ENCODE data around the gene TRIM56.
"Not testable (repeated sequence)": the region's sequence is repeated elsewhere in the genome, so short reads cannot be mapped to it uniquely, and the experiment has no call there.

Gene TRIM56

DNA sequence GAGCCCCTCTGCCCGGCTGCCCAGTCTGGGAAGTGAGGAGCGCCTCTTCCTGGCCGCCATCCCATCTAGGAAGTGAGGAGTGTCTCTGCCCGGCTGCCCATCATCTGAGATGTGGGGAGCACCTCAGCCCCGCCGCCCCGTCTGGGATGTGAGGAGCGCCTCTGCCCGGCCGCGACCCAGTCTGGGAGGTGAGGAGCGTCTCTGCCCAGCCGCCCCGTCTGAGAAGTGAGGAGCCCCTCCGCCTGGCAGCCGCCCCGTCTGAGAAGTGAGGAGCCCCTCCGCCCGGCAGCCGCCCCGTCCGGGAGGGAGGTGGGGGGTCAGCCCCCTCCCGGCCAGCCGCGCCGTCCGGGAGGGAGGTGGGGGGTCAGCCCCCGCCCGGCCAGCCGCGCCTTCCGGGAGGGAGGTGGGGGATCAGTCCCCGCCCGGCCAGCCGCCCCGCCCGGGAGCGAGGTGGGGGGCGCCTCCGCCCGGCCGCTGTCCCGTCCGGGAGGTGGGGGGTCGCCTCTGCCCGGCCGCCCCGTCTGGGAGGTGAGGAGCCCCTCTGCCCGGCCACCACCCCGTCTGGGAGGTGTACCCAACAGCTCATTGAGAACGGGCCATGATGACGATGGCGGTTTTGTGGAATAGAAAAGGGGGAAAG is 7.1 kb downstream of the TRIM56 start:
- DNase-seq: not testable (repeated sequence)

DNA sequence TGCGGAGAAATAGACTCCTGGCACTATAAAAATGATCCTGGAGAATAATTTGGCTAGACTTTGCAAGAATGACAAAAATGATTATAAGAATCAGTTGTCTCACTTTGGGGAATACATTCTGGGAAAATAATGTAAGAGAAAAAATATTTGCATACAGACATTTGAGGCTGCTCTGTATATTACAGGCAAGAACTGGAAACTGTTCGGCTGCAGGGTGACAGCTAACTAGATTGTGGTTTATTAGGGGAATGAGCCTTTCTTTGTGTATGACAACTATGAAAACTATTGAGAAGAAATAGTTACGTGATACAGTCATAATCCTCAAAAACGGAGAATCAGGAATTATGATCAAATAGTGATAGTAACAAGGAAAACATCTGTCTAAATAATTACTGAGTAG is 8.6 kb downstream of the TRIM56 start:
- DNase-seq: no peak

DNA sequence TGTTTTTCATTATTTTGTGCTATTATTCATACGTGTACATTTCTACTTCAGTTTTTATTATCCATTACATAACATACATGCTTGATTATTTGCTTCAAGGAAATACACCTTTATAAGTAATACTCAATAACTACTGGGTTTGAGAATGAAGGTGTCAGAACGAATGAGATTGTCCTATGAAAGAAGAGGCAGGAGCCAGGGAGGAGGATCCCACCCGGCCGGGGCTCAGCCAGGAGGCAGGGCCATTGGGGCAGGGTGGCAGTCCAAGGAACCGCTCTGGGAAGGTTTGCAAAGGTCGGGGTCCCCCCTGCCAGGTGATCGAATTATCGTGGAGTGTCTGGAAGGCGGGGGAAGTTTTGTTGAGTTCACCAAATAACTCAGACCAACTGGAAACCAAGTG is 9.1 kb downstream of the TRIM56 start:
- no peak for DNase-seq

DNA sequence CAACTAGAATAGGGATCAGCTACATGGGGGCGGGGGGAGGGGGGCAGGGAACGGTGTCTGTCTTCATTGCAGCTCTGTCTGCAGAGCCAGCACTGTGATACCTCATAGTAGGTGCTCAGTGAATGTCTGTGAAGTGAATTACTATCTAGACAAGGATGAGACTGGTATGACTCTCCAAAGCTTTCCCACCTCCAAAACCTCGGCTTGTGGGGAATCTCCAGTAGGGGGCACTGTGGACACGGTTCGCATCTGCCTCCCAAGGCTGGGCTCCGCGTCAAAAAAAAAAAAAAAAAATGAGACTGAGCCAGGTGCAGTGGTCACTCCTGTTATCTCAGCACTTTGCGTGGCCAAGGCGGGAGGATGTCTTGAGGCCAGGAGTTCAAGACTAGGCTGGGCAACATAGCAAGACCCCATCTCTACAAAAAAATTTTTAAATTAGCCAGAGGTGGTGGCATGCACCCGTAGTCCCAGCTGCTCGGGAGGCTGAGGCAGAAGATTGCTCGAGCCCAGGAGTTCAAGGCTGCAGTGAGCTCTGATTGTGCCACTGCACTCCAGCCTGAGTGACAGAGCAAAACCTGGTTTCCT is 9.6 kb downstream of the TRIM56 start:
- peak in 2 of 3 experiments; percentile 11 to 34 for DNase-seq

DNA sequence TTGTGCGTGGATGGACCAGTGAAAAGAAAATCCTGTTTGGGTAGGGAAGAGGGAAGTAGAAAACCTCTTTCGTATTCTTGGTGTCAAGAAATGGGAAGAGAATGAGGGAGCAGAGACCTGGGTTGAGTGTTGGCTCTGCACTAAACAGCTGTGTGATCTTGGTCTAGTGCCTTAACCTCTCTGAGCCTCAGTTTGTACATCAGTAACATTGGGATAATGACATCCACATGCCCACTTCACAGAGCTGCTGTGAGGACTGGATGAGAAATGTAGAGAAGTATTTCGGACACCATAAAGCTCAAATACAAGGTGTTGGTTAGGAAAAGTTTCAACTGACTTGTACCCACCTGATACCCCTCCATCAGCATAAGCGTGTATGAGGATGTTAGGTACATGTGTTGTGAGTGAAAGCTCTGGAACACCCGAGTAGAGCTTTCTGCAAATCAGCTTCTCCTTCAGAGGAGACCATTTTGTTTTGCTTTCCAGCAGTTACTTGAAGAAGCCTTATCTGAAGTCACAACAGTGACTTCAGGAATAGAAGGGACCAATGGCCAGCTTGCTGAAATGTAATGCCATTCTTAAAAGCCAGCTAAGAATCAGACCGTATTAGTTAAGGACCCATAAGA is 11.2 kb downstream of the TRIM56 start:
- no peak for DNase-seq

DNA sequence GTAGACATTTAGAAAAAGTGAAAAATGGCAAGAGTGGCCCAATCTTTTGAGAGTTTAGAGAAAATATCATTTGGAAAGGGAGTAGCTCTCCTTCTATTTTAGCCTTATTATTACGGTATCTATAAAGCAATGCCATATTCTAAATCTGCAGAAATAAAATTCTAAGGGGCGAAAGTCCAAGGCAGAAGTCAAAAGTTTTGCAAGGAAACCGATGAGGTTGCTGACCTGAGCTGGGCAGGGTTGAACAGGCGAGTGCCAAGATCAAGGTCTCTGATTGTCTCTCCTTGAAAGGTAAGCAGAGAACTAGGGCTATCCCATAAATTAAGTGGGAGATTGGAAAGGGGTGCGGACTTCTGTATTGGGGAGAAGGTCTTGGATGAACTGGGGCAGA is 11.7 kb downstream of the TRIM56 start:
- no peak for DNase-seq

DNA sequence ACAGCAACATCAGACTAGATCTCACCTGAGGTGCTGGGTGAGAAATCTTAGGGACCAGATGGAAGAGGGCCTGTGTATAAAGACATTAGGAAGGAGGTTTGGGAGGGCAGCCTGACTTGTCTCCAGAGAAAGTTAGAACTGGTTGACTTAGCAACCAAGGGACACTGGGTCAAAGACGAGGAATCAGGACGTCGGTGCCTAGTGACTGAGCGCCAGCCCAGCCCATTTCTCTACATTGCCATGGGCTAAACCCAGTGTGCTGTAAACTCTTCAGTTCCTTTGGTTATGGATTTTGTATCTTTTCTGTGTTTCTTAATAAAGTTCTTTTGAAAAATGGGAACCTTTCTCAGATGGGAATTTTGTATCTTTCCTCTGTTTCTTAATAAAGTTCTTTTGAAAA is 12.3 kb downstream of the TRIM56 start:
- no peak for DNase-seq

DNA sequence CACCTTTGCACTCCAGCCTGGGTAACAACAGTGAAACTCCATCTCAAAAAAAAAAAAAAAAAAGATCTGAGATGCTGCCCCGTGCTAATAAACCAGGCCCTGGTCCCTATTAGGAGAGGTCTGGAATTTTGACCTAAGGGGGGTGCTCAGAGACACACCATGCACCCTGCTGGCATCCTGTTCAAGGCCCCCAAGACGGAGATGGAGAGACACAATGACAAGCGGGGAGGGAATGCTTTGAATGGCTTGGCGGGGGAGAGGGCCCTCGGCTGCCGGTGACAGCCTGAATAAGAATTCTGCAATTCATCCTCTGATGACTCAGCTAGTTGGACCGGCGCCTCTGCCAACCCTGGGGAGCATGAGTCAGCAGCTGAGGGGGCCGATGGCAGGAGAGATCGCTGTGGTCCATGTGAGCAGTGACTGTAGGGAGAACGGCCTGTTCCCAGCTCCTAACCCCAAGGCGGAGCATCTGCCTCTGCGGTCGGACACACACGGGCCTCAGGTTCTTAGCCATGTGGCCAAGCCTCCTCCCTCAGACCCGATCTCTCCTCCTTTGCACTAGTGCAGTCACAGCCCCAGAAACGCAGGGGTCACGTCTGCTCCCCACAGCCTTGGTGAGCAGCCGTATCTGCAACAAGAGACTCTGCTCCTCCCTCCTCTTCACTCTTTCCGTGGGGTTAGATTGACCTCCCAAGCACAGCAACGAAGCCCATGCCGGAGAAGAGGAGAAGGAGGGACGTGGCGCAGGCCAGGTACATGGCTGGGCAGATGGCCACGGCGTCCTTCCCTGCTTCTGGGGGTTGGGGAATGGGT is 14.9 kb downstream of the TRIM56 start:
- DNase-seq: peak in 2 of 3 experiments; percentile 28 to 29

DNA sequence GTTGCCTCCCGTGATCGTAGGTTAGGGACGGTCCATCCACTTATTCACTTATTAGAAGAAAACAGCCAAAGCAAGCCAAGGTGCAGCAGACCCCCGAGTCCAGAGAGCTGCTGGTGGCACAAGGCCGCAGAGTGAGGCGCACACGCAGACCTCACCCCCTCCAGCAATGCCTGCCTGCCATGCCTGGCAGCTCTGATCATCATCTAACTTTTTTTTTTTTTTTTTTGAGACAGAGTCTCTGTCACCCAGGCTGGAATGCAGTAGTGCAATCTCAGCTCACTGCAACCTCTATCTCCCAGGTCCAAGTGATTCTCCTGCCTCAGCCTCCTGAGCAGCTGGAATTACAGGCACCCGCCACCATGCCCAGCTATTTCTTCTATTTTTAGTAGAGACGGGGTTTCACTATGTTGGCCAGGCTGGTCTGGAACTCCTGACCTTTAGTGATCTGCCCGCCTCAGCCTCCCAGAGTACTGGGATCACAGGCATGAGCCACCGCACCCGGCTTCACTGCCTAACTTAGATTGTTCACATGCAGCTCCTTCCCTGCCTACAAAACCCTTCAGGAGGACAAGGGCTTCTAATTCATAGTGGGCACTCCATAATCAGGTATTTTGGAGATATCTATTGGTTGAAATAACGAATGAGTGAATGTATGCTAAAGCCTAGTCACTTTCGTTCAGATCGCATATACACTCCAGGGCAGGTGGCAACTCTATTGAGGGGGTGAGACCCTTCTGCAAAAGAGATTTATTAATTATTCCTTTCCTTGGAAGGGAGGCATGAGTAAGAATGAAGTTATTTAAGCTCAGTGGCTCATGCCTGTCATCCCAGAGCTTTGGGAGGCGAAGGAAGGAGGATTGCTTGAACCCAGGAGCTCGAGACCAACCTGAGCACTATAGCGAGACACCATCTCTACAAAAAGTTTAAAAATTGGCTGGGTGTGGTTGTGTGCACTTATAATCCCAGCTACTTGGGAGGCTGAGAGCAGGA is 15.9 kb downstream of the TRIM56 start:
- no peak for DNase-seq

DNA sequence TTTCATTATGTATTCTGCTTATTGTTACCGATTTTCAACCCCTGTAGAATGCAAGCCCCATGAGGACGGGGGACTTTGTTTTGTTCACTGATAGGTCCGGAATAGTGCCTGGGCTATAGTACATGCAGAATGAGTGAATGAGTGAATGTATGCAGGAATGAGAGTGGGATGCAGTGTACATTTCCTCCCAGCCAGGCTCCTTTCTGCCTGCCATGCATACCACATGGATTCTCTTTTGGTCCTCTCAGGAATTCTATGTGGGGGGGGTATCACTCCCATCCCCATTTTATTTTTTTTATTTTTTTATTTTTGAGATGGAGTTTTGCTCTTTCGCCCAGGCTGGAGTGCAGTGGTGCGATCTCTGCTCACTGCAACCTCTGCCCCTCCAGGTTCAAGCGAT is 16.7 kb downstream of the TRIM56 start:
- DNase-seq: no peak

DNA sequence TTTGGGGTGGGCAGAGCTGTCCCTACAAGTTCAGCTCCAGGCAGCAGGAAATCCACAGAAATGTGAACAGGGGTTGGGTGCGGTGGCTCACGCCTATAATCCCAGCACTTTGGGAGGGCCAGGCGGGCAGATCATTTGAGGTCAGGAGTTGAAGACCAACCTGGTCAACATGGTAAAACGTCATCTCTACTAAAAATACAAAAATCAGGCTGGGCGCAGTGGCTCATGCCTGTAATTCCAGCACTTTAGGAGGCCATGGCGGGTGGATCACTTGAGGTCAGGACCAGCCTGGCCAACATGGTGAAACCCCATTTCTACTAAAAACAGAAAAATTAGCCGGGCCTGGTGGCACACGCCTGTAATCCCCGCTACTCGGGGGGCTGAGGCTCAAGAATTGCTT is 18.4 kb downstream of the TRIM56 start:
- DNase-seq: not testable (repeated sequence)

DNA sequence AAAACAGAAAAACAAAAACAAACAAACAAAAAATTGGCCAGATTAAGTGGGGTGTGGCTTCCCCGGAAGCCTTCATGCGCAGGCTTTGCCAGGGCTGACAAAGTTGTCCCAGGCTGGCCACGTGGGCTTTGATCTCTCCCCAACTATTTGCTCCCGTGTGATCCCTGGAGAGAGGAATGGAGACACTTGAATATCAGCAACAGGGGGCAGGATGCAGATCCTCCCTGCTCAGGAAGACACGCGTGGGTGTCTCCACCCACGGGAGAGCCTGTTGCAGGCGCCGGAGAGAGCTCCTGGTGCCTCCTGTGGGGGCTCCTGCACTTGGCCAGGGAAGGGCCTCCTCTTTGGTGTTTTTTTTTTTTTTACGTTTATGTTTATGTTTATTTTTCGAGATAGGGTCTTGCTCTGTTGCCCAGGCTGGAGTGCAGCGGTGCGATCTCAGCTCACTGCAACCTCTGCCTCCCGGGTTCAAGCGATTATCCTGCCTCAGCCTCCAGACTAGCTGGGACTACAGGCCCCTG is 19.0 kb downstream of the TRIM56 start:
- no peak for DNase-seq

DNA sequence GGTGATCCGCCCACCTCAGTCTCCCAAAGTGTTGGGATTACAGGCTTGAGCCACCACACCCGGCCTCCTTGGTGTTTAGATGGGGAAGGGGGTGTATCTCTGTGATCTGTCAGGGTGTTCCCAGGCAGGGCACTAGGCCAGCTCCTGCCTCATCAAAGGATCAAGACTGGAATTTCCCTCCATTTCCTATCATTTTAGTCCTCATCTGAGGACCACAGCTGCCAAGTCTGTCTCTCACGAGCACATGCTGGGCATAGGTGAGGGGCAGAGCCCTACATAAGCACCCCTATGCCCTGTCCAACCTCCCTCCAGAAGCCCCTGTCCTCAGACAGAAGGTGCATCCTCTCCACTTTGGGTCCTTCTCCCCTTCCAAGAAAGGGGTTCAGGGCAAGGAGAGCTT is 19.5 kb downstream of the TRIM56 start:
- DNase-seq: no peak

DNA sequence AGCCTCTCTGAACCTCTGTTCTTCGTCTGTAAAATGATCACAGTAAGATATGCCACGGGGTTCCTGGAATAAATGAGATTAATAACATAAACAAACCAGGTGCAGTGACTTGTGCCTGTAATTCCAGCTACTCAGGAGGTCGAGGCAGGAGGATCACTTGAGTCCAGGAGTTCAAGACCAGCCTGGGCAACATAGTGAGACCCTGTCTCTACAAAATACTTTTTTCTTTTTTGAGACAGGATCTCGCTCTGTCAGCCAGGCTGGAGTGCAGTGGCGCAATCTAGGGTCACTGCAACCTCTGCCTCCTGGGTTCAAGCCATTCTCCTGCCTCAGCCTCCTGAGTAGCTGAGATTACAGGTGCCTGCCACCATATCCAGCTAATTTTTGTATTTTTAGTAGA is 20.0 kb downstream of the TRIM56 start:
- DNase-seq: not testable (repeated sequence)

DNA sequence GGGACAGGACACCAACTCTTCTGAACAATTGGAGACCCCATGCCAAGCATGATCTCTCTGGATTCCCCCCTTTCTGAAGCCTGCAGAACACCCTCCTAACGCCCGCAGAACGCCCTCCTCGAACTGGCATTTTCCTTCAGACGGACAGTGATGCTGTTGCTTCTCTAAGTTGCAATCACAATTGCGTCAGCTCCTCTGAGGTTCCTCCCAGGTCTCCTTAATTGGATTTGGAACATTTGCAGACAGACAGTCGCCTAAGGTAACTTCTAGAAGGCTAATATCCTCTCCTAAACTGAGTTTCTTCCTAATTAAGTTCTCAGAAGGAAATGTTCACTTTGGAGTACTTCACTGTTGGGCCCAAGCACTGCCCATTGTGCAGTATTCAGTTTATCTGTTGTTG is 21.1 kb downstream of the TRIM56 start:
- DNase-seq: no peak

DNA sequence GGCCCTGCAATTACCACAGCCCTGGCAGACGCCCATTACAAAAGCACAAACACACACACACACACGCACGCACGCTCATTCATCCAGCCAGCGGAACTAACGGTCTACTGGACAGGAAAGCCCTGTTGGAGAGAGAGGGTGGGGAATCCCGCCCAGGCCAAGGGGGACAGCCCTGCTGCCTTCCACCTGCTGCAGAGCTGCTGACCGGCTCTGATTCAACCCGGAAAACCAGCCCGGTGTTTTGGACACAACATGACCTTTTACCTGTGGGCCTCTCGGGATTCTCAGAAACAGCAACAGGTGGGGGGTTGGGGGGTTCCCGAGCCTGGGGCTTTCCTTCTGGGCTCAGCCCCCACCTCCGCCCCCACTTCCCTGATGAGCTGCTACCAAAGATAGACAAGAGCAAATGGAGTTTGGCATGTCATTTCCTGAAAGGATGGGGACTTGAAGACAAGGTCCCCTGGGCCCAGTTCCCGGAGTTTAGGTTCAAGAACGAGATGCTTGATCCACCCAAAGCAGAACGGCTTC is 23.1 kb downstream of the TRIM56 start:
- peak in 1 of 3 experiments; percentile 13 for DNase-seq

DNA sequence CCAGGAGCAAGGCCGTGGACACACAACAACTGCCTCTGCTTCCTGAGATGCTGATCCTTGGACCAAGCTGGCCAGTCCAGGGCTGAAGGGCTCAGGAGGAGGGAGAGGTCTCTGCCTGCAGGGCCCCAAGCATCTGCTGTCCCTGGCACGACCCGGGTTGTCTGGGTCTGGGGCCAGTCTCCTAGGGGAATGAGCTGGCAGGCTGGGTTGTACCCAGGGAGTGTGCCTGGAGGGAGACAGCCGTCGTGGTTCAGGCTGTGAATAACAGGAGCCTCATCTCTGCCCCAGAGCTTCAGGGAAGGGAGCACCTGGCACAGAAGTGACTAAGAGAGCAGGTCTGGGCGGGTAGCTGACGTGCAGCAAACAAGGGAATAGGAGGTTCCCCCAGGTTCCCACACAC is 23.7 kb downstream of the TRIM56 start:
- DNase-seq: no peak

DNA sequence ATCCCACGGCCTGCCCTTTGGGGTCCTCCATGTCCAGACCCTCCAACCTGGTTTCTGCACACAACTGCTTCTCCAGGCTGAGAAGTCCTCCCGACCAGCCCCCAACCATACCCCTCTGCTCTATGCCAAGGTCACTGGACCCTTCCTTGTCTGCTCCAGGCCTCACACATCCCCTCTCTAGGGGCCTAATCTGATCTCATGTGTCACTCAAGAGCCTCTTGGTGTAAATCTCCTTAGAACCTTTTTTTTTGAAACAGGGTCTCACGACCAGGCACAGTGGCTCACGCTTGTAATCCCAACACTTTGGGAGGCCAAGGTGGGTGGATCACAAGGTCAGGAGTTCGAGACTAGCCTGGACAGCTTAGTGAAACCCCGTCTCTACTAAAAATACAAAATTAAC is 24.1 kb downstream of the TRIM56 start:
- DNase-seq: no peak

DNA sequence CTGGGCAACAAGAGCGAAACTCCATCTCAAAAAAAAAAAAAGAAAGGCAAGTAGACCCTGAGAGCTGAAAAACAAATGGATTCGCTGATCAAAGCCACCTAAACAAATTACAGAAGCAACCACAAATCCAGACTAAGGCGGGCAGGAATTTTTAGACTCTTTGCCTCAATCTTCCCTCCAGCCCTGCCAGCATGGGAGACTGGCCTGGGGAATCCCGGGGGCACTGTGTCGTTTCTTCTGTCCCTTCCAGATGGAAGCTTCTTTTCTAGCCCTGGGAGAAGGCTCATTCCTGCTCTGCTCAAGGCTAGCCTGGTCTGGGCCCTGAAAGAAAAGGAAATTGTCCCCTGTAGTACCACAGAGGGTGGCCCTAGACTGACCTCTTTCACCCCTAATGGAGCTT is 26.0 kb downstream of the TRIM56 start:
- no peak for DNase-seq

DNA sequence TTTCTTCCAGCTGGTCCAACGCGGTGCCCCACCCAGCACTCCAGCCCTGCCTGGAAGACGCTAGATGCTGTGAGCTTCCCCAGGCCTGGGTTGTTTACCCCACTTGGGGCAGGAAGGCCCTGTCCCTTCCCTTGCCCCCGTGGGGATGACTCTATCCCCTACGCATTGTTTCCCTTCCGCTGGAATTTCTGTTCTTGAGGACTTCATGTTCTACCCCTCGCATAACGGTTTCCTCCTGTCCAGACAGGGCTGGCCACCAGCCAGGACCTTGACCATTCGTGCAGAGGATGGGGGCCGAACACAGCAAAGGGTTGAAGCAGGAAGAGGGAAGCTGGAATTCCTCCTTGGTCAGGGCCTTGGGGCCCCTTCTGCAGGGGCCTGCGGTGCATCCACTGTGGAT is 27.0 kb downstream of the TRIM56 start:
- no peak for DNase-seq

DNA sequence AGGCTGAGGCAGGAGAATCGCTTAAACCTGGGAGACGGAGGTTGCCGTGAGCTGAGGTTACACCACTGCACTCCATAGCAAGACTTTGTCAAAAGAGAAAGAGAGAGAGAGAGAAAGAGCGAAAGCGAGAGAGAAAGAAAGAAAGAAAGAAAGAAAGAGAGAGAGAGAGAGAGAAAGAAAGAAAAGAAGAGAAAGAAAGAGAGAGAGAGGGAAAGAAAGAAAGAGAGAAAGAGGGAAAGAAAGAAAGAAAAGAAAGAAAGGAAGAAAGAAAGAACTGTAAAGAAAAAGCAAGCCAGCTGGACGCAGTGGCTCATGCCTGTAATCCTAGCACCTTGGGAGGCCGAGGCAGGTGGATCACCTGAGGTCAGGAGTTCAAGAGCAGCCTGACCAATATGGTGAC is 27.9 kb downstream of the TRIM56 start:
- DNase-seq: not testable (repeated sequence)

DNA sequence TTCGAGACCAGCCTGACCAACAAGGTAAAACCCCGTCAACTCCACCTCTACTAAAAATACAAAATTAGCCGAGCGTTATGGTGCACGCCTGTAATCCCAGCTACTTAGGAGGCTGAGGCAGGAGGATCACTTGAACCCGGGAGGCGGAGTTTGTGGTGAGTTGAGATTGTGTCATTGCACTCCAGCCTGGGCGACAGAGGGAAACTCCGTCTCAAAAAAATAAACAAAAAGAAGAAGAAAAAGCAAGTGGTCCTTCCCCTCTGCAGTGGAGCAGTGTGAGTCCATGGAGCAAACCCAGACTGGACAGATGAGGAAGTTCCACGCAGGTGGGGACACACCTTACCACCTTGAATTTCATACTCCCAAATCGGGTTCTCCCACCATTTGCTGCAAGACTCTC is 28.6 kb downstream of the TRIM56 start:
- no peak for DNase-seq
